Type B pancreatic cell (in vitro differentiated cells): ENCODE measurements around the gene SALL1. TPM values are rescaled to one million over a fixed set of nuclear protein-coding genes. Genes with fewer than 3 reads are reported as not detected.

Source experiments
- DNase-seq: peaks from one replicate; pipeline ENCODE4 v3.0.0; 2021; ENCODE audit warnings: mixed read lengths; ENCODE audit not compliant: unreplicated experiment; ENCODE audit errors: extremely low spot score
- H3K27ac Mint-ChIP-seq: 2 replicates; pipeline ENCODE4 v1.8.0; 2021; ENCODE audit warnings: mild to moderate bottlenecking, mixed read lengths
- H3K27me3 Mint-ChIP-seq: 2 replicates; pipeline ENCODE4 v1.8.0; 2021; ENCODE audit warnings: mixed read lengths
- H3K36me3 Mint-ChIP-seq: 2 replicates; pipeline ENCODE4 v1.8.0; 2021; ENCODE audit warnings: mixed read lengths
- H3K4me1 Mint-ChIP-seq: one replicate; pipeline ENCODE4 v1.8.0; 2021; ENCODE audit warnings: mixed read lengths; ENCODE audit not compliant: unreplicated experiment
- H3K4me3 Mint-ChIP-seq: 2 replicates; pipeline ENCODE4 v1.8.0; 2021; ENCODE audit warnings: mild to moderate bottlenecking, mixed read lengths
- H3K9me3 Mint-ChIP-seq: 2 replicates; pipeline ENCODE4 v1.8.0; 2021; ENCODE audit warnings: mixed read lengths
- total RNA-seq: library from RNA; stranded (reverse); gene quantifications from 2 replicates; pipeline ENCODE4 v1.2.1, GENCODE V29; 2021; ENCODE audit warnings: low replicate concordance
- TF ChIP-seq, protein P1 (sequence below): fragments of 200-600 bp; sonication (generic); conservative IDR thresholded peaks from 2 replicates; pipeline ENCODE4 v1.5.0; 2021; ENCODE audit warnings: antibody characterized with exemption, mild to moderate bottlenecking

The SALL1 gene
- total RNA-seq, 1 donor from 2014 or later = 27.0 TPM

DNA sequence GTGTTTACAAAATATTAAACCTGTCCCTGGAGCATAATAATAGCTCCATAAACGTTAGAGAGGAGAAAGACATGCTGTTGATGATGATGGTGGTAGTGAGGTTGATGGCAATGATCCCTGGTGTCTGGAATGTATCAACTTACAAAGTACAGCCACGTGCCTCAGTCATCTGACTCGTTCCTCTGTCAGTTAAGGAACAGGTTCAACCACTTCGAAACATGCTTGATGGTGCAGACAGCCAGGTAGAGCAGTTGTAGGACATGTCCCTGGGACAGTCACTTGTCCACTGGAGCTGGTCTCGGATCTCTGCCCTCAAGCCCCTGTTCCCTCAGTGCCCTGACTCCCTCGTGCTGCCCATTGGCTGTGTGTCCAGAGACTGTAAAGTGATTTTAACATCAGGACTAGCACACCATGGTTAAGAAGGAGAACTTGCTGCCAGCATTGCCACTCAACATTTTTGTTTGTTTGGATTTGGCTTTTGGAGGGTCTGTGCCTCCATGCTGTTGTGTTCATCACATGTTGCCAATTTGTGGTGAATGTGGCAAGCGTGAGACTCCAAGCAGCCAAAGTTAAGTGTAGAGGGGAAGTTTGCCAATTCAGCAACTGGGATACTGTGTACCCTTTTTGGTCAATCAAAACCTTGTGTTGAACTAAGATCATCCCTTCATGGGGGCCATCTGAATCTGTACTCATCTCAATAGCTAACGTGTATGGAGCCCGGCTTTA lies 16.3 kb upstream of the SALL1 start:
- Mint-ChIP-seq H3K27ac (no peak overlapping the region), H3K36me3 (no peaks in the 10 kb centered on the region), H3K4me3 (no peak overlapping the region), H3K9me3 (no peaks in the 10 kb centered on the region), H3K27me3 (peaks cover 83% of the 10 kb centered on the region), H3K4me1 (no peaks in the 10 kb centered on the region)
- DNase-seq = no peak
- TF ChIP-seq, protein P1, sequence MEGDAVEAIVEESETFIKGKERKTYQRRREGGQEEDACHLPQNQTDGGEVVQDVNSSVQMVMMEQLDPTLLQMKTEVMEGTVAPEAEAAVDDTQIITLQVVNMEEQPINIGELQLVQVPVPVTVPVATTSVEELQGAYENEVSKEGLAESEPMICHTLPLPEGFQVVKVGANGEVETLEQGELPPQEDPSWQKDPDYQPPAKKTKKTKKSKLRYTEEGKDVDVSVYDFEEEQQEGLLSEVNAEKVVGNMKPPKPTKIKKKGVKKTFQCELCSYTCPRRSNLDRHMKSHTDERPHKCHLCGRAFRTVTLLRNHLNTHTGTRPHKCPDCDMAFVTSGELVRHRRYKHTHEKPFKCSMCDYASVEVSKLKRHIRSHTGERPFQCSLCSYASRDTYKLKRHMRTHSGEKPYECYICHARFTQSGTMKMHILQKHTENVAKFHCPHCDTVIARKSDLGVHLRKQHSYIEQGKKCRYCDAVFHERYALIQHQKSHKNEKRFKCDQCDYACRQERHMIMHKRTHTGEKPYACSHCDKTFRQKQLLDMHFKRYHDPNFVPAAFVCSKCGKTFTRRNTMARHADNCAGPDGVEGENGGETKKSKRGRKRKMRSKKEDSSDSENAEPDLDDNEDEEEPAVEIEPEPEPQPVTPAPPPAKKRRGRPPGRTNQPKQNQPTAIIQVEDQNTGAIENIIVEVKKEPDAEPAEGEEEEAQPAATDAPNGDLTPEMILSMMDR = no peak

DNA sequence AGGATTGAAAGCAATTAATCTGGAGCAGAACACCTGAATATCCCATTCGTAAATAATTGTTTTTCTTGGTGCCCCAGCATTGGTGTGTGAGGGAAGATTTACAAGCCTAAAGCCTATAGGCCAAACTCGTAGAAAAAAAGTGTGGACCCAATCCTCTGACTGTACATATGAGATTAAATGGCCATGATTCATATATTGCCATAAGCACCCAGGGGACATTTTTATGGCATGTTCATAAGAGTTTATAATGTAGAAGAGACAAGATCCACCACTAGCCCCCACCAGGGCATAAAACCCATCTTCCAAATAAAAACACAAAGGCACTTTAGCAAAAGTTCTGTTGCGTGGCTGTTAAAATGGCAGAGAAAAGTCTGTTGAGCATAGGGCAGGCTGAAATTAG lies 15.5 kb upstream of the SALL1 start:
- H3K9me3 Mint-ChIP-seq = no peaks in the 10 kb centered on the region
- no peaks in the 10 kb centered on the region for H3K4me1 Mint-ChIP-seq
- H3K27ac Mint-ChIP-seq = no peak overlapping the region
- peaks cover 83% of the 10 kb centered on the region for H3K27me3 Mint-ChIP-seq
- no peak for DNase-seq
- no peaks in the 10 kb centered on the region for H3K36me3 Mint-ChIP-seq
- TF ChIP-seq, protein P1 = no peak
- no peak overlapping the region for H3K4me3 Mint-ChIP-seq

DNA sequence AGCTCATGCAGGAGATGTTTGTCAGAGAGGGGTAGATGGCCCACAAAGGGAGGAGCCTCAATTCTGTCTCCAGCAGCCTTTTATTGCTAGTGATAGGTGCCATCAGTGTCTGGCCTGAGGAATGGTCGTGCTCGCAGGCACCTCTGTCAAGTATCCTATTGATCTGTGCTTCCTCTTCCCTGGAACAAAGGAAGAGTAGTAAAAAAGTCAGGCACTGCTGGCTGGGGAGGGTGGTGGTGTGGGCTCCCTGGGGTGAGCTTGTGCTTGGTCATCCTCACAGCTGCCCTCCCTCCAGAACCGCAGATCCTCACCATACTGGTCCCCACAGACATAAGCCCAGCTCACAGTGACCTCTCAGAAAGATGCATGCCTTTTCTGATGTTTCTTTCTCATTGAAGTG lies 15.0 kb upstream of the SALL1 start:
- Mint-ChIP-seq H3K4me3 (no peak overlapping the region), H3K9me3 (no peaks in the 10 kb centered on the region), H3K4me1 (no peaks in the 10 kb centered on the region), H3K27me3 (peaks cover 85% of the 10 kb centered on the region), H3K36me3 (no peaks in the 10 kb centered on the region), H3K27ac (no peak overlapping the region)
- no peak for DNase-seq
- TF ChIP-seq, protein P1 = no peak

DNA sequence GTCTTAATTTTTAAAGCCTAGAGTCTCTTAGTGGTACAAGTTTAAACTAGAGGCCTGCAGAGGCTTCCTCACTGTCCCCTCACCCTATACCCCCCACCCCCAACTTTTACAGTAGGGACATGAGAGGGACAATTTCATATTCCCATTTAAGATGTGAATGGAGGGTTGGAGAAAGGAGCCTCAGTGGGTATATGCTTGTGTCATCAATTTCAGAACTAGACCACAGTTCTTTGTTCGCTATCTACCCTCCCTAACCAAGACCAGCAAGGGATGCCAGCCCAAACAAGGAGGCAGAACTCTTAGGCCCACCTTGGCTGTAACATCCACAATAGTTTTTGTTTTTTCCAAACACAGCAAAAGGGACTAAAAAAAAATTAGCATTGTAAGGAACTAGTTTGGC lies 14.0 kb upstream of the SALL1 start:
- H3K9me3 Mint-ChIP-seq = no peaks in the 10 kb centered on the region
- DNase-seq = no peak
- TF ChIP-seq, protein P1 = no peak
- H3K27me3 Mint-ChIP-seq = peaks cover 87% of the 10 kb centered on the region
- no peak overlapping the region for H3K27ac Mint-ChIP-seq
- no peak overlapping the region for H3K4me3 Mint-ChIP-seq
- H3K4me1 Mint-ChIP-seq = no peaks in the 10 kb centered on the region
- H3K36me3 Mint-ChIP-seq = no peaks in the 10 kb centered on the region

DNA sequence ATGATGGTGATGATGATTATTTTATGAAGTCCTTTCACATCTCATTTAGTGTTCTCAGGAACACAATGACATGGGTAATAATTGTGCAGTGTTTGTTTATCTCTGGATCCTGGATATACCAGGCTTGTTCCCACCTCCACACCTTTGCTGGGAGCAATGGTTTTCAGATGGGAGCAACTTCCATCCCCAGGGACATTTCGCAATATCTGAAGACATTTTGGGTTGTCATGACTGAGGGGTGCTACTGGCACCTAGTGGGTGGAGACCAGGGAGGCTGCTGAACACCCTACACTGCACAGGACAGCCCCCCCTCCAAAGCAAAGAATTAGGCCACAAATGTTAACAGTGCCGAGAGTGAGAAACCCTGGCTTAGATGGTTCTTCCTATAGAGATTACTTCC lies 13.5 kb upstream of the SALL1 start:
- Mint-ChIP-seq H3K4me1 (peaks cover 4% of the 10 kb centered on the region), H3K27ac (no peak overlapping the region), H3K4me3 (no peak overlapping the region), H3K36me3 (no peaks in the 10 kb centered on the region), H3K27me3 (peaks cover 87% of the 10 kb centered on the region), H3K9me3 (no peaks in the 10 kb centered on the region)
- DNase-seq = no peak
- TF ChIP-seq, protein P1 = no peak
